GM12878 (cell line): ENCODE data around the gene GNG13. TPM values are rescaled to one million over a fixed set of nuclear protein-coding genes. Genes with fewer than 3 reads are reported as not detected.

Experiments used
- ATAC-seq: fragments of 200-7000 bp; cut with Tn5 transposase; 3 replicates; pipeline ENCODE4 v1.9.1; 2020; ENCODE audit warnings: mild to moderate bottlenecking, moderate library complexity
- BruUV-seq: library from RNA; stranded (reverse); fragments of 400-500 nt; replicated peaks from 2 replicates; lab custom pipeline; 2021; lab: Mats Ljungman, UMichigan
- CTCF ChIA-PET: fragments of 300-600 bp; sonication (Branson Sonifier 250); formaldehyde crosslinking; extraction: SDS; loops from one replicate; lab custom pipeline; 2021; ENCODE audit warnings: inconsistent platforms; lab: Yijun Ruan, JAX
- POLR2A ChIA-PET: fragments of 350-600 bp; formaldehyde crosslinking; extraction: SDS; loops from one replicate; lab custom pipeline; 2021; ENCODE audit warnings: inconsistent platforms; lab: Charles Lee
- RAD21 ChIA-PET: fragments of 300-600 bp; sonication (Branson Sonifier 250); formaldehyde crosslinking; loops from one replicate; lab custom pipeline; 2023; ENCODE audit warnings: antibody characterized with exemption; ENCODE audit not compliant: unreplicated experiment; lab: Charles Lee
- SMC1A ChIA-PET: fragments of 300-600 bp; sonication (Branson Sonifier 250); formaldehyde crosslinking; loops from one replicate; lab custom pipeline; 2023; ENCODE audit not compliant: unreplicated experiment, uncharacterized antibody; lab: Charles Lee
- DNase-seq: peaks from one replicate; pipeline ENCODE4 v3.0.0-alpha.2; 2011; ENCODE audit warnings: low read depth, low spot score
- FAIRE-seq: peaks from 3 replicates; lab custom pipeline; 2011; peaks lifted over from hg19 to GRCh38; lab: Jason Lieb, UNC
- H2AFZ ChIP-seq: 2 replicates; pipeline ENCODE4 v1.6.0; 2011; ENCODE audit warnings: low read depth, low read length, control low read depth; ENCODE audit not compliant: control insufficient read depth
- H3K27ac ChIP-seq: 2 replicates; pipeline ENCODE4 v1.5.1; 2011; ENCODE audit warnings: control low read depth; ENCODE audit not compliant: control insufficient read depth, insufficient read depth
- H3K27me3 ChIP-seq, 2 experiments: replicated peaks in 1 of 2; 2 replicates each; pipeline versions ENCODE4 v1.6.0 to v1.6.1; 2011; ENCODE audit warnings: low read length in 1 of 2; ENCODE audit not compliant: control insufficient read depth in 2 of 2, insufficient read depth in 2 of 2
- H3K36me3 ChIP-seq, 2 experiments: 2 replicates each; pipeline ENCODE4 v1.5.1; 2011; ENCODE audit warnings: low read length in 1 of 2; ENCODE audit not compliant: control insufficient read depth in 2 of 2, insufficient read depth in 2 of 2
- H3K4me1 ChIP-seq: 2 replicates; pipeline ENCODE4 v1.6.1; 2011; ENCODE audit warnings: mild to moderate bottlenecking, low read length, moderate library complexity, mixed read lengths; ENCODE audit not compliant: control insufficient read depth, insufficient read depth
- H3K4me2 ChIP-seq: 2 replicates; pipeline ENCODE4 v1.6.0; 2011; ENCODE audit warnings: control low read depth; ENCODE audit not compliant: control insufficient read depth, insufficient read depth
- H3K4me3 ChIP-seq: fragments of 200-600 bp; sonication (generic); 2 replicates; pipeline ENCODE4 v1.5.1; 2016
- H3K79me2 ChIP-seq: 2 replicates; pipeline ENCODE4 v1.6.0; 2011; ENCODE audit warnings: low read length; ENCODE audit not compliant: control insufficient read depth, insufficient read depth
- H3K9ac ChIP-seq: 2 replicates; pipeline ENCODE4 v1.8.0; 2011; ENCODE audit warnings: low read length, control low read depth, mixed read lengths; ENCODE audit not compliant: control insufficient read depth, insufficient read depth
- H3K9me3 ChIP-seq: replicated peaks from 3 replicates; pipeline ENCODE4 v1.5.1; 2011; ENCODE audit warnings: mild to moderate bottlenecking, low read length; ENCODE audit not compliant: control insufficient read depth, insufficient read depth
- H4K20me1 ChIP-seq: 2 replicates; pipeline ENCODE4 v1.6.0; 2011; ENCODE audit not compliant: control insufficient read depth, insufficient read depth
- BACH1 ChIP-seq: fragments of 450-650 bp; IDR thresholded peaks from 2 replicates; pipeline ENCODE4 v1.6.1; 2017; ENCODE audit warnings: mild to moderate bottlenecking, borderline replicate concordance
- CREB1 ChIP-seq: IDR thresholded peaks from 2 replicates; pipeline ENCODE4 v1.6.1; 2012; ENCODE audit warnings: low read depth, mild to moderate bottlenecking, inconsistent platforms
- HCFC1 ChIP-seq: fragments of 150-350 bp; IDR thresholded peaks from 2 replicates; pipeline ENCODE4 v1.6.1; 2014; ENCODE audit warnings: low read length
- MYB ChIP-seq: fragments of 150-350 bp; IDR thresholded peaks from 2 replicates; pipeline ENCODE4 v1.6.1; 2014; ENCODE audit warnings: mild to moderate bottlenecking, low read depth, low read length, borderline replicate concordance
- NFYB ChIP-seq: IDR thresholded peaks from 2 replicates; pipeline ENCODE4 v1.6.1; 2011; ENCODE audit warnings: low read depth, mild to moderate bottlenecking, low read length, improper control_type of control experiment, moderate library complexity; ENCODE audit not compliant: insufficient read depth
- RAD21 ChIP-seq: IDR thresholded peaks from 2 replicates; pipeline ENCODE4 v1.6.1; 2011; ENCODE audit warnings: mild to moderate bottlenecking, low read depth, low read length, moderate library complexity; ENCODE audit not compliant: insufficient read depth
- RUNX3 ChIP-seq: IDR thresholded peaks from 2 replicates; pipeline ENCODE4 v1.6.1; 2012; ENCODE audit warnings: low read length, inconsistent platforms
- ZNF384 ChIP-seq: IDR thresholded peaks from 2 replicates; pipeline ENCODE4 v1.6.1; 2012; ENCODE audit warnings: low read depth, mild to moderate bottlenecking, low read length, improper control_type of control experiment, borderline replicate concordance
- WGBS: methylation state at CpG from one replicate; pipeline ENCODE4 v1.1.6; 2016; ENCODE audit warnings: low lambda C conversion rate; ENCODE audit not compliant: insufficient replicate concordance, insufficient coverage; ENCODE audit errors: missing lambda C conversion rate; 5-methylcytosine and 5-hydroxymethylcytosine counted together
- in situ Hi-C: fragments of 300-500 bp; cut with MboI; formaldehyde crosslinking; loops from 9 replicates; pipeline ENCODE4 v1.14.3; 2018; ENCODE audit warnings: mixed read lengths
- intact Hi-C: fragments of 100-400 bp; cut with micrococcal nuclease; formaldehyde crosslinking; loops from one replicate; pipeline ENCODE4 v1.14.2; 2022; ENCODE audit not compliant: unreplicated experiment
- polyA plus RNA-seq, 11 experiments: library from polyadenylated mRNA; depleted of rRNA in 4 of 11; unstranded in 6 of 11; stranded (reverse) in 5 of 11; fragments of >200 nt; fragmentation: Nextera tagmentation in 4 of 11; fragmentation: Illumina TruSeq in 1 of 11; extraction: Ambion mirVana in 4 of 11; extraction: Trizol in 1 of 11; gene quantifications; 1 replicate in 1 of 11; 2 replicates in 10 of 11; pipeline versions ENCODE4 v1.2.1 to v1.2.3, GENCODE V29; 2011 to 2016; ENCODE audit warnings: inconsistent platforms in 2 of 11, missing spikeins in 2 of 11, low read depth in 1 of 11
- total RNA-seq, 4 experiments: library from RNA; depleted of rRNA in 3 of 4; stranded (reverse); fragments of >200 nt in 3 of 4; fragmentation: Illumina TruSeq in 1 of 4; extraction: Trizol in 1 of 4; gene quantifications; 2 replicates each; pipeline versions ENCODE4 v1.2.1 to v1.2.3, GENCODE V29; 2013 to 2021
- TF ChIP-seq, protein P1 (sequence below): fragments of 450-650 bp; conservative IDR thresholded peaks from 2 replicates; pipeline ENCODE4 v1.6.1; 2017; ENCODE audit warnings: mild to moderate bottlenecking, moderate library complexity
- TF ChIP-seq, protein P2 (sequence below): IDR thresholded peaks from 2 replicates; pipeline ENCODE4 v1.6.1; 2011; ENCODE audit warnings: mild to moderate bottlenecking, low read depth, low read length, moderate library complexity; ENCODE audit not compliant: insufficient replicate concordance
- TF ChIP-seq, protein P3 (sequence below): fragments of 450-650 bp; IDR thresholded peaks from 2 replicates; pipeline ENCODE4 v1.6.1; 2017; ENCODE audit warnings: borderline replicate concordance
- TF ChIP-seq, protein P4 (sequence below): IDR thresholded peaks from 2 replicates; pipeline ENCODE4 v1.6.1; 2012; ENCODE audit warnings: mild to moderate bottlenecking, low read depth, low read length

The GNG13 gene
- total and polyA plus RNA-seq, 10 of the 15 experiments (the other 5 are each of a cell fraction or from before 2014, with no cell fraction given): not detected

DNA sequence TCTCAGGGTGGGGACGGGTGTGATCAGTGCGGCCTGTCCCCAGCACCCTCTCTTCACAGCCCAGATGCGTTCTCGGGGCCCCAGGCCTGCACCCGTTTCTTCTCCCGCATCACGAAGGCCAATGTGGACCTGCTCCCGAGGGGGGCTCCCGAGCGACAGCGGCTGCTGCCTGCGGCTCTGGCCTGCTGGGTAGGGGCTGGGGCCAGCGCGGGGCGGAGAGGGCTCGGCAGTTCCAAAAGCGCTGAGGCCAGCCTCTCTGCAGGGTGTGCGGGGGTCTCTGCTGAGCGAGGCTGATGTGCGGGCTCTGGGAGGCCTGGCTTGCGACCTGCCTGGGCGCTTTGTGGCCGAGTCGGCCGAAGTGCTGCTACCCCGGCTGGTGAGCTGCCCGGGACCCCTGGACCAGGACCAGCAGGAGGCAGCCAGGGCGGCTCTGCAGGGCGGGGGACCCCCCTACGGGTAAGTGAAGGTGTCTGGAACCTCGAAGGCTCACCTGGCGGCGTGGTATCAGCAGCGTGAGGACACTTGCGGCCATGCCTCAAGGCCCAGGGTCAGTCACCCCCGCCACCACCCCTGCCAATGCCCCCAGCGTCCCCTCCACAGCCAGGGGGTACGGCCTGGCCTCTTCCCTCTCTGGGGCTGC, 35.6 kb downstream of the GNG13 start:
- BruUV-seq: no TSS peak
- no peaks in the 10 kb centered on the region for H4K20me1 ChIP-seq

More for the DNA sequence above, 35.6 kb downstream of the GNG13 start:
- Histone ChIP-seq H3K27me3 (no peaks in the 10 kb centered on the region), H3K36me3 (no peaks in the 10 kb centered on the region)
- 78% methylated on average over 31 of the region's 38 CpGs for WGBS
- TF ChIP-seq, protein P1, sequence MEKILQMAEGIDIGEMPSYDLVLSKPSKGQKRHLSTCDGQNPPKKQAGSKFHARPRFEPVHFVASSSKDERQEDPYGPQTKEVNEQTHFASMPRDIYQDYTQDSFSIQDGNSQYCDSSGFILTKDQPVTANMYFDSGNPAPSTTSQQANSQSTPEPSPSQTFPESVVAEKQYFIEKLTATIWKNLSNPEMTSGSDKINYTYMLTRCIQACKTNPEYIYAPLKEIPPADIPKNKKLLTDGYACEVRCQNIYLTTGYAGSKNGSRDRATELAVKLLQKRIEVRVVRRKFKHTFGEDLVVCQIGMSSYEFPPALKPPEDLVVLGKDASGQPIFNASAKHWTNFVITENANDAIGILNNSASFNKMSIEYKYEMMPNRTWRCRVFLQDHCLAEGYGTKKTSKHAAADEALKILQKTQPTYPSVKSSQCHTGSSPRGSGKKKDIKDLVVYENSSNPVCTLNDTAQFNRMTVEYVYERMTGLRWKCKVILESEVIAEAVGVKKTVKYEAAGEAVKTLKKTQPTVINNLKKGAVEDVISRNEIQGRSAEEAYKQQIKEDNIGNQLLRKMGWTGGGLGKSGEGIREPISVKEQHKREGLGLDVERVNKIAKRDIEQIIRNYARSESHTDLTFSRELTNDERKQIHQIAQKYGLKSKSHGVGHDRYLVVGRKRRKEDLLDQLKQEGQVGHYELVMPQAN: no peak
- TF ChIP-seq, protein P2, sequence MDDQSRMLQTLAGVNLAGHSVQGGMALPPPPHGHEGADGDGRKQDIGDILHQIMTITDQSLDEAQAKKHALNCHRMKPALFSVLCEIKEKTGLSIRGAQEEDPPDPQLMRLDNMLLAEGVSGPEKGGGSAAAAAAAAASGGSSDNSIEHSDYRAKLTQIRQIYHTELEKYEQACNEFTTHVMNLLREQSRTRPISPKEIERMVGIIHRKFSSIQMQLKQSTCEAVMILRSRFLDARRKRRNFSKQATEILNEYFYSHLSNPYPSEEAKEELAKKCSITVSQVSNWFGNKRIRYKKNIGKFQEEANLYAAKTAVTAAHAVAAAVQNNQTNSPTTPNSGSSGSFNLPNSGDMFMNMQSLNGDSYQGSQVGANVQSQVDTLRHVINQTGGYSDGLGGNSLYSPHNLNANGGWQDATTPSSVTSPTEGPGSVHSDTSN: no peak
- TF ChIP-seq, protein P3, sequence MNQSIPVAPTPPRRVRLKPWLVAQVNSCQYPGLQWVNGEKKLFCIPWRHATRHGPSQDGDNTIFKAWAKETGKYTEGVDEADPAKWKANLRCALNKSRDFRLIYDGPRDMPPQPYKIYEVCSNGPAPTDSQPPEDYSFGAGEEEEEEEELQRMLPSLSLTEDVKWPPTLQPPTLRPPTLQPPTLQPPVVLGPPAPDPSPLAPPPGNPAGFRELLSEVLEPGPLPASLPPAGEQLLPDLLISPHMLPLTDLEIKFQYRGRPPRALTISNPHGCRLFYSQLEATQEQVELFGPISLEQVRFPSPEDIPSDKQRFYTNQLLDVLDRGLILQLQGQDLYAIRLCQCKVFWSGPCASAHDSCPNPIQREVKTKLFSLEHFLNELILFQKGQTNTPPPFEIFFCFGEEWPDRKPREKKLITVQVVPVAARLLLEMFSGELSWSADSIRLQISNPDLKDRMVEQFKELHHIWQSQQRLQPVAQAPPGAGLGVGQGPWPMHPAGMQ: no peak
- TF ChIP-seq BACH1 (no peak), HCFC1 (no peak), CREB1 (no peak), RAD21 (no peak), ZNF384 (no peak), RUNX3 (no peak), MYB (no peak), NFYB (no peak)
- TF ChIP-seq, protein P4, sequence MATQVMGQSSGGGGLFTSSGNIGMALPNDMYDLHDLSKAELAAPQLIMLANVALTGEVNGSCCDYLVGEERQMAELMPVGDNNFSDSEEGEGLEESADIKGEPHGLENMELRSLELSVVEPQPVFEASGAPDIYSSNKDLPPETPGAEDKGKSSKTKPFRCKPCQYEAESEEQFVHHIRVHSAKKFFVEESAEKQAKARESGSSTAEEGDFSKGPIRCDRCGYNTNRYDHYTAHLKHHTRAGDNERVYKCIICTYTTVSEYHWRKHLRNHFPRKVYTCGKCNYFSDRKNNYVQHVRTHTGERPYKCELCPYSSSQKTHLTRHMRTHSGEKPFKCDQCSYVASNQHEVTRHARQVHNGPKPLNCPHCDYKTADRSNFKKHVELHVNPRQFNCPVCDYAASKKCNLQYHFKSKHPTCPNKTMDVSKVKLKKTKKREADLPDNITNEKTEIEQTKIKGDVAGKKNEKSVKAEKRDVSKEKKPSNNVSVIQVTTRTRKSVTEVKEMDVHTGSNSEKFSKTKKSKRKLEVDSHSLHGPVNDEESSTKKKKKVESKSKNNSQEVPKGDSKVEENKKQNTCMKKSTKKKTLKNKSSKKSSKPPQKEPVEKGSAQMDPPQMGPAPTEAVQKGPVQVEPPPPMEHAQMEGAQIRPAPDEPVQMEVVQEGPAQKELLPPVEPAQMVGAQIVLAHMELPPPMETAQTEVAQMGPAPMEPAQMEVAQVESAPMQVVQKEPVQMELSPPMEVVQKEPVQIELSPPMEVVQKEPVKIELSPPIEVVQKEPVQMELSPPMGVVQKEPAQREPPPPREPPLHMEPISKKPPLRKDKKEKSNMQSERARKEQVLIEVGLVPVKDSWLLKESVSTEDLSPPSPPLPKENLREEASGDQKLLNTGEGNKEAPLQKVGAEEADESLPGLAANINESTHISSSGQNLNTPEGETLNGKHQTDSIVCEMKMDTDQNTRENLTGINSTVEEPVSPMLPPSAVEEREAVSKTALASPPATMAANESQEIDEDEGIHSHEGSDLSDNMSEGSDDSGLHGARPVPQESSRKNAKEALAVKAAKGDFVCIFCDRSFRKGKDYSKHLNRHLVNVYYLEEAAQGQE: no peak
- TF ChIP-seq, all 136 proteins: peak for 0
- no peak overlapping the region for H3K9ac ChIP-seq
- DNase-seq: no peak
- intact Hi-C loops (no loop called here), in situ Hi-C loops (no loop called here)
- ChIA-PET SMC1A (no interaction called here), POLR2A (no interaction called here), RAD21 (no interaction called here), CTCF (no interaction called here)
- H3K79me2 ChIP-seq: no peaks in the 10 kb centered on the region
- no peak overlapping the region for H3K4me2 ChIP-seq
- H3K4me1 ChIP-seq: no peaks in the 10 kb centered on the region
- H3K27ac ChIP-seq: no peak overlapping the region
- no peaks in the 10 kb centered on the region for H3K9me3 ChIP-seq
- no peak for FAIRE-seq
- H3K4me3 ChIP-seq: no peak overlapping the region
- H2AFZ ChIP-seq: no peak overlapping the region
- no peak for ATAC-seq
